HepG2 (cell line): ENCODE data around the gene FUT6. TPM values are rescaled to one million over a fixed set of nuclear protein-coding genes. Genes with fewer than 3 reads are reported as not detected.
A peak's percentile ranks its signal among the peaks of the same experiment; 100 is the strongest.
"Not testable (repeated sequence)": the region's sequence is repeated elsewhere in the genome, so short reads cannot be mapped to it uniquely, and the experiment has no call there.

Source experiments
- ATAC-seq: fragments of 200-7000 bp; cut with Tn5 transposase; 3 replicates; pipeline ENCODE4 v1.9.1; 2020; ENCODE audit warnings: mild to moderate bottlenecking, moderate library complexity
- BruUV-seq: library from RNA; stranded (reverse); fragments of 400-500 nt; replicated peaks from 2 replicates; lab custom pipeline; 2021; lab: Mats Ljungman, UMichigan
- CTCF ChIA-PET: fragments of 300-600 bp; formaldehyde crosslinking; extraction: SDS; loops from one replicate; lab custom pipeline; 2021; ENCODE audit warnings: low total read pairs, inconsistent platforms, low intra/inter-chr PET ratio; lab: Yijun Ruan, JAX
- POLR2A ChIA-PET: fragments of 350-600 bp; sonication (Branson Sonifier 250); formaldehyde crosslinking; loops from one replicate; lab custom pipeline; 2020; ENCODE audit warnings: antibody characterized with exemption, inconsistent platforms; lab: Yijun Ruan, JAX
- DNase-seq: peaks from one replicate; pipeline ENCODE4 v3.0.0-alpha.2; 2015; ENCODE audit warnings: low spot score
- FAIRE-seq: peaks from 3 replicates; lab custom pipeline; 2011; peaks lifted over from hg19 to GRCh38; lab: Jason Lieb, UNC
- H2AFZ ChIP-seq: one replicate; pipeline ENCODE4 v1.6.1; 2011; ENCODE audit warnings: low read length, inconsistent platforms
- H3K27ac ChIP-seq: fragments of 300-600 bp; 3 replicates; pipeline ENCODE4 v1.8.0; 2011; ENCODE audit warnings: mixed run types, mild to moderate bottlenecking, mixed read lengths, low read length, inconsistent platforms; ENCODE audit not compliant: insufficient read depth; ENCODE audit errors: extremely low read length
- H3K27me3 ChIP-seq, 2 experiments: fragments of 200-600 bp in 1 of 2; 2 replicates in 1 of 2; 3 replicates in 1 of 2; pipeline versions ENCODE4 v1.6.0 to v1.8.0; 2011; ENCODE audit warnings: low read length in 2 of 2, mild to moderate bottlenecking in 2 of 2, moderate library complexity in 2 of 2, inconsistent platforms in 1 of 2; ENCODE audit not compliant: insufficient read depth in 2 of 2, control insufficient read depth in 1 of 2
- H3K36me3 ChIP-seq, 2 experiments: fragments of 200-600 bp in 1 of 2; replicated peaks in 1 of 2; 2 replicates in 1 of 2; 3 replicates in 1 of 2; pipeline versions ENCODE4 v1.5.1 to v1.8.0; 2011; ENCODE audit warnings: low read length in 2 of 2, inconsistent platforms in 1 of 2; ENCODE audit not compliant: insufficient read depth in 2 of 2, control insufficient read depth in 1 of 2
- H3K4me1 ChIP-seq: 2 replicates; pipeline ENCODE4 v1.5.1; 2012; ENCODE audit warnings: low read length, inconsistent platforms; ENCODE audit not compliant: insufficient read depth
- H3K4me2 ChIP-seq: 2 replicates; pipeline ENCODE4 v1.6.0; 2011; ENCODE audit warnings: low read depth, low read length, inconsistent platforms
- H3K4me3 ChIP-seq, 3 experiments: fragments of 200-600 bp in 1 of 3; sonication (generic), shearing (Covaris generic) in 1 of 3; replicated peaks in 1 of 3; 2 replicates each; pipeline ENCODE4 v1.5.1; 2011 to 2016; ENCODE audit warnings: low read length in 3 of 3, inconsistent platforms in 2 of 3, low read depth in 2 of 3, mild to moderate bottlenecking in 2 of 3, control low read depth in 1 of 3, mixed read lengths in 1 of 3; ENCODE audit not compliant: insufficient read depth in 1 of 3
- H3K79me2 ChIP-seq: one replicate; pipeline ENCODE4 v1.6.1; 2011; ENCODE audit warnings: low read length, inconsistent platforms; ENCODE audit not compliant: insufficient read depth
- H3K9ac ChIP-seq: 2 replicates; pipeline ENCODE4 v1.6.0; 2011; ENCODE audit warnings: mild to moderate bottlenecking, low read depth, low read length, inconsistent platforms; ENCODE audit not compliant: insufficient read depth
- H3K9me3 ChIP-seq: 2 replicates; pipeline ENCODE4 v1.5.1; 2012; ENCODE audit warnings: mild to moderate bottlenecking, low read length
- H4K20me1 ChIP-seq: 2 replicates; pipeline ENCODE4 v1.6.0; 2011; ENCODE audit warnings: inconsistent platforms, mild to moderate bottlenecking, low read length, moderate library complexity; ENCODE audit not compliant: insufficient read depth
- ETV5 ChIP-seq: IDR thresholded peaks from 2 replicates; pipeline ENCODE4 v1.6.1; 2018; ENCODE audit warnings: missing biosample characterization, missing genetic modification reagents, inconsistent platforms, borderline replicate concordance
- KAT7 ChIP-seq: IDR thresholded peaks from 2 replicates; pipeline ENCODE4 v1.6.1; 2018; ENCODE audit warnings: borderline replicate concordance, missing compliant biosample characterization
- MEIS1 ChIP-seq: sonication (generic); formaldehyde crosslinking; IDR thresholded peaks from 2 replicates; pipeline ENCODE4 v1.9.0; 2021; ENCODE audit warnings: mild to moderate bottlenecking, missing genetic modification reagents, moderate library complexity, borderline replicate concordance
- NCOA5 ChIP-seq: sonication (generic); formaldehyde crosslinking; IDR thresholded peaks from 2 replicates; pipeline ENCODE4 v1.4.0; 2020; ENCODE audit warnings: missing genetic modification reagents
- PTBP1 ChIP-seq: fragments of 200-400 bp; formaldehyde crosslinking; IDR thresholded peaks from 2 replicates; pipeline ENCODE4 v1.6.1; 2018; ENCODE audit warnings: low read length, low read depth; ENCODE audit not compliant: poor library complexity, severe bottlenecking
- ZBTB3 ChIP-seq: sonication (generic); formaldehyde crosslinking; IDR thresholded peaks from 2 replicates; pipeline ENCODE4 v1.4.0; 2020; ENCODE audit warnings: low read depth, mild to moderate bottlenecking, moderate library complexity, missing genetic modification reagents, borderline replicate concordance
- ZFP37 ChIP-seq: sonication (generic); formaldehyde crosslinking; IDR thresholded peaks from 2 replicates; pipeline ENCODE4 v1.4.0; 2020; ENCODE audit warnings: missing genetic modification reagents, borderline replicate concordance
- ZMYM4 ChIP-seq: sonication (generic); formaldehyde crosslinking; IDR thresholded peaks from 2 replicates; pipeline ENCODE4 v1.8.1; 2023; ENCODE audit warnings: mild to moderate bottlenecking, missing genetic modification reagents
- ZNF772 ChIP-seq: sonication (generic); formaldehyde crosslinking; IDR thresholded peaks from 2 replicates; pipeline ENCODE4 v1.5.0; 2020; ENCODE audit warnings: mild to moderate bottlenecking, missing genetic modification reagents
- WGBS: methylation state at CpG from one replicate; pipeline ENCODE4 v1.1.6; 2017; ENCODE audit warnings: low lambda C conversion rate; 5-methylcytosine and 5-hydroxymethylcytosine counted together
- in situ Hi-C: cut with HindIII; loops from 2 replicates; pipeline ENCODE4 v1.10.0; 2017; ENCODE audit warnings: low pct_unique_long_range_greater_than_20kb; ENCODE audit not compliant: extremely low pct_ligation_motif_present
- intact Hi-C: fragments of 100-400 bp; cut with micrococcal nuclease; formaldehyde crosslinking; loops from one replicate; pipeline ENCODE4 v1.10.0; 2022; ENCODE audit not compliant: unreplicated experiment
- polyA plus RNA-seq, 8 experiments: library from polyadenylated mRNA; depleted of rRNA in 3 of 8; stranded (reverse) in 7 of 8; unstranded in 1 of 8; fragments of >200 nt; fragmentation: Illumina TruSeq in 4 of 8; extraction: Trizol in 4 of 8; gene quantifications; 2 replicates each; pipeline versions ENCODE4 v1.2.1 to v1.2.3, GENCODE V29; 2011 to 2016; ENCODE audit warnings: low read depth in 4 of 8, missing spikeins in 1 of 8, mixed read lengths in 1 of 8; ENCODE audit not compliant: insufficient read depth in 1 of 8
- total RNA-seq, 5 experiments: library from RNA; depleted of rRNA; stranded (reverse); fragments of >200 nt; fragmentation: Illumina TruSeq; extraction: Trizol; gene quantifications; 2 replicates each; pipeline ENCODE4 v1.2.3, GENCODE V29; 2016; ENCODE audit warnings: low read depth in 1 of 5
- TF ChIP-seq, protein P1 (sequence below): sonication (generic); formaldehyde crosslinking; IDR thresholded peaks from 2 replicates; pipeline ENCODE4 v1.4.0; 2020; ENCODE audit warnings: missing genetic modification reagents
- TF ChIP-seq, protein P2 (sequence below): sonication (generic); formaldehyde crosslinking; IDR thresholded peaks from 2 replicates; pipeline ENCODE4 v1.4.0; 2020; ENCODE audit warnings: mild to moderate bottlenecking, missing genetic modification reagents
- TF ChIP-seq, protein P3 (sequence below): sonication (generic); formaldehyde crosslinking; conservative IDR thresholded peaks from 2 replicates; pipeline ENCODE4 v1.8.1; 2023; ENCODE audit warnings: missing genetic modification reagents

FUT6 gene
- total and polyA plus RNA-seq, 2 of the 13 experiments (the other 11 are each of a cell fraction or from before 2014, with no cell fraction given) = 8.2 to 27.7 TPM

DNA sequence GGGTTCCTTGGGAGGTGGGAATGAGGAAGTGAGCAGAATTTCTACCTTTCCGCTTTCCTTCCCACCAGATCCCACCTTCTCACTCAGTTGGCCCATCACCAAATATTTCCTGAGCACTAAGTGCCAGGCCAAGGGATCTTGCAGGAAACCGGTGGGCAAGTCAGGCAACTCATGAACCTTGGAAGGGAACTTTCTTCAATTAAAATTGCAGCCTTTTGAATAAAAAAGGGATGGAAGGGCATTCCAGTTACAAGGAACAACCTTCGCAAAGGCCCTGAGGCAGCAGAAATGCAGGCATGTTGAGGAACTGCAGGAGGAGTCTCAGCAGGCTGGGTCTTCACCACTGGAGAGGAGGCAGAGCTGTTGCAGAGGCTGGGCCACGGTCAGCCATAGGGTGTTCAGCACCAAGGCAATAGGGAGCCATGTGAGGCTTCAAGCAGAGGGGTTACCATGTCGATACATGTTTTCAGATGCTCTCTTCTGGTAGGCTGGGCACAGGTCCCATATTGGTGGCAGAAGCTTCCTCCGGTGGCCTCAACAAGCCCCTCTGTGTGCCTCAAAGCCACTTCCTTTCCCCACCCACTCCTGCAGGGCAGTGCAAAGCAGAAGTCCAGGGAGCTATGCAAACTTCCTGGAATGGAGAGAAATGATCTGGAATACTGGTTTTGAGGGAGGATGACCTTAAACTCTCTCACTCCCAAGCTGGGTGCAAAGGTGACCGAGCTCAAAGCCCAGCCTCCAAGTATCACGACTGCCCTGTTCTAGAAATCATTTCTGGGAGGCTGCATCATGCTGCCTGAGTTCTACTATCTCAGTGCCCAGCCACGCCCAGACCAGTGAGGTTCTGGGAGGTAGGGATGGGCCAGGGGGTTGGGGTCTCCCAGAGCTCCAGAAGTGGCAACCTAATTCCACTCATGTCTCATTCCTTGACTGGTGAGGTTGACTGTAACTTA, at the start of gene FUT6 (continued):
- TF ChIP-seq, protein P1, sequence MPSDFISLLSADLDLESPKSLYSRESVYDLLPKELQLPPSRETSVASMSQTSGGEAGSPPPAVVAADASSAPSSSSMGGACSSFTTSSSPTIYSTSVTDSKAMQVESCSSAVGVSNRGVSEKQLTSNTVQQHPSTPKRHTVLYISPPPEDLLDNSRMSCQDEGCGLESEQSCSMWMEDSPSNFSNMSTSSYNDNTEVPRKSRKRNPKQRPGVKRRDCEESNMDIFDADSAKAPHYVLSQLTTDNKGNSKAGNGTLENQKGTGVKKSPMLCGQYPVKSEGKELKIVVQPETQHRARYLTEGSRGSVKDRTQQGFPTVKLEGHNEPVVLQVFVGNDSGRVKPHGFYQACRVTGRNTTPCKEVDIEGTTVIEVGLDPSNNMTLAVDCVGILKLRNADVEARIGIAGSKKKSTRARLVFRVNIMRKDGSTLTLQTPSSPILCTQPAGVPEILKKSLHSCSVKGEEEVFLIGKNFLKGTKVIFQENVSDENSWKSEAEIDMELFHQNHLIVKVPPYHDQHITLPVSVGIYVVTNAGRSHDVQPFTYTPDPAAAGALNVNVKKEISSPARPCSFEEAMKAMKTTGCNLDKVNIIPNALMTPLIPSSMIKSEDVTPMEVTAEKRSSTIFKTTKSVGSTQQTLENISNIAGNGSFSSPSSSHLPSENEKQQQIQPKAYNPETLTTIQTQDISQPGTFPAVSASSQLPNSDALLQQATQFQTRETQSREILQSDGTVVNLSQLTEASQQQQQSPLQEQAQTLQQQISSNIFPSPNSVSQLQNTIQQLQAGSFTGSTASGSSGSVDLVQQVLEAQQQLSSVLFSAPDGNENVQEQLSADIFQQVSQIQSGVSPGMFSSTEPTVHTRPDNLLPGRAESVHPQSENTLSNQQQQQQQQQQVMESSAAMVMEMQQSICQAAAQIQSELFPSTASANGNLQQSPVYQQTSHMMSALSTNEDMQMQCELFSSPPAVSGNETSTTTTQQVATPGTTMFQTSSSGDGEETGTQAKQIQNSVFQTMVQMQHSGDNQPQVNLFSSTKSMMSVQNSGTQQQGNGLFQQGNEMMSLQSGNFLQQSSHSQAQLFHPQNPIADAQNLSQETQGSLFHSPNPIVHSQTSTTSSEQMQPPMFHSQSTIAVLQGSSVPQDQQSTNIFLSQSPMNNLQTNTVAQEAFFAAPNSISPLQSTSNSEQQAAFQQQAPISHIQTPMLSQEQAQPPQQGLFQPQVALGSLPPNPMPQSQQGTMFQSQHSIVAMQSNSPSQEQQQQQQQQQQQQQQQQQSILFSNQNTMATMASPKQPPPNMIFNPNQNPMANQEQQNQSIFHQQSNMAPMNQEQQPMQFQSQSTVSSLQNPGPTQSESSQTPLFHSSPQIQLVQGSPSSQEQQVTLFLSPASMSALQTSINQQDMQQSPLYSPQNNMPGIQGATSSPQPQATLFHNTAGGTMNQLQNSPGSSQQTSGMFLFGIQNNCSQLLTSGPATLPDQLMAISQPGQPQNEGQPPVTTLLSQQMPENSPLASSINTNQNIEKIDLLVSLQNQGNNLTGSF = no peak
- TF ChIP-seq, protein P2, sequence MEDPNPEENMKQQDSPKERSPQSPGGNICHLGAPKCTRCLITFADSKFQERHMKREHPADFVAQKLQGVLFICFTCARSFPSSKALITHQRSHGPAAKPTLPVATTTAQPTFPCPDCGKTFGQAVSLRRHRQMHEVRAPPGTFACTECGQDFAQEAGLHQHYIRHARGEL (CRISPR knock-in tag) = no peak
- TF ChIP-seq NCOA5 (CRISPR knock-in tag) = no peak
- TF ChIP-seq MEIS1 = peak; percentile 36; the same call in 1 of the 2 replicates
- TF ChIP-seq ZBTB3 (CRISPR knock-in tag) = peak; percentile 45; the same call in 1 of the 2 replicates
- TF ChIP-seq KAT7 = no peak
- peak; percentile 94 for TF ChIP-seq ETV5
- peak; percentile 83; the same call in 1 of the 2 replicates for TF ChIP-seq ZFP37
- TF ChIP-seq ZMYM4 = peak; percentile 44; the same call in 1 of the 2 replicates
- peak; percentile 44; the same call in 1 of the 2 replicates for TF ChIP-seq ZNF772 (CRISPR knock-in tag)
- TF ChIP-seq PTBP1 = no peak
- TF ChIP-seq, protein P3, sequence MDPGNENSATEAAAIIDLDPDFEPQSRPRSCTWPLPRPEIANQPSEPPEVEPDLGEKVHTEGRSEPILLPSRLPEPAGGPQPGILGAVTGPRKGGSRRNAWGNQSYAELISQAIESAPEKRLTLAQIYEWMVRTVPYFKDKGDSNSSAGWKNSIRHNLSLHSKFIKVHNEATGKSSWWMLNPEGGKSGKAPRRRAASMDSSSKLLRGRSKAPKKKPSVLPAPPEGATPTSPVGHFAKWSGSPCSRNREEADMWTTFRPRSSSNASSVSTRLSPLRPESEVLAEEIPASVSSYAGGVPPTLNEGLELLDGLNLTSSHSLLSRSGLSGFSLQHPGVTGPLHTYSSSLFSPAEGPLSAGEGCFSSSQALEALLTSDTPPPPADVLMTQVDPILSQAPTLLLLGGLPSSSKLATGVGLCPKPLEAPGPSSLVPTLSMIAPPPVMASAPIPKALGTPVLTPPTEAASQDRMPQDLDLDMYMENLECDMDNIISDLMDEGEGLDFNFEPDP (CRISPR knock-in tag) = no peak

DNA sequence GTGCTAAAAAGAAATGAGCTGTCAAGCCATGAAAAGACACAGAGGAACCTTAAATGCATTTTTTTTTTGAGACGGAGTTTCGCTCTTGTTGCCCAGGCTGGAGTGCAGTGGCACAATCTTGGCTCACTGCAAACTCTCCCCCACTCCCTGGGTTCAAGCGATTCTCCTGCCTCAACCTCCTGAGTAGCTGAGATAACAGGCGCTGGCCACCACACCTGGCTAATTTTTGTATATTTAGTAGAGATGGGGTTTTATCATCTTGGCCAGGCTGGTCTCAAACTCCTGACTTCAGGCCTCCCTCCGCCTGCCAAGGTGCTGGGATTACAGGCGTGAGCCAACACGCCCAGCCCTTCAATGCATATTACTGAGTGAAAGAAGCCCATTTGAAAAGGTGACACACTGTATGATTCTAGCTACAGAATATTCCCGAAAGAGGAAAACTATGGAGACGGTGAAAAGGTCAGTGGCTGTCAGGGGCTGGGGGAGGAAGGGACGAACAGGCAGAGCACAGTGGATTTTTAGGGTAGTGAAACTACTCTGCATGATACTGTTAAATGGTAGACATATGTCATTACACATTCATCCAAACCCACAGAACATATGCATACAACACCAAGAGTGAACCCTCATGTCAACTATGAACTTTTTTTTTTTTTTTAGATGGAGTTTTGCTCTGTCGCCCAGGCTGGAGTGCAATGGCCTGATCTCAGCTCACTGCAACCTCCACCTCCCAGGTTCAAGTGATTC, 44.7 kb upstream of the FUT6 start:
- DNase-seq, H4K20me1 ChIP-seq, CTCF ChIA-PET, intact Hi-C loops, H3K36me3 ChIP-seq, BruUV-seq, ATAC-seq, H3K9me3 ChIP-seq, H2AFZ ChIP-seq, in situ Hi-C loops, H3K9ac ChIP-seq, H3K4me3 ChIP-seq, H3K27ac ChIP-seq, H3K79me2 ChIP-seq, H3K27me3 ChIP-seq, H3K4me2 ChIP-seq, FAIRE-seq: not testable (repeated sequence)
- POLR2A ChIA-PET = interaction anchor here (2.1 kb wide), 1 partner anchor 56 kb away, joined by 8 read pairs; no protein-coding TSS in a partner anchor
- 97% methylated on average over 11 of the region's 11 CpGs for WGBS
- peaks cover 67% of the 10 kb centered on the region for H3K4me1 ChIP-seq
